ENCODE data around the gene SPI1.

The SPI1 gene

DNA sequence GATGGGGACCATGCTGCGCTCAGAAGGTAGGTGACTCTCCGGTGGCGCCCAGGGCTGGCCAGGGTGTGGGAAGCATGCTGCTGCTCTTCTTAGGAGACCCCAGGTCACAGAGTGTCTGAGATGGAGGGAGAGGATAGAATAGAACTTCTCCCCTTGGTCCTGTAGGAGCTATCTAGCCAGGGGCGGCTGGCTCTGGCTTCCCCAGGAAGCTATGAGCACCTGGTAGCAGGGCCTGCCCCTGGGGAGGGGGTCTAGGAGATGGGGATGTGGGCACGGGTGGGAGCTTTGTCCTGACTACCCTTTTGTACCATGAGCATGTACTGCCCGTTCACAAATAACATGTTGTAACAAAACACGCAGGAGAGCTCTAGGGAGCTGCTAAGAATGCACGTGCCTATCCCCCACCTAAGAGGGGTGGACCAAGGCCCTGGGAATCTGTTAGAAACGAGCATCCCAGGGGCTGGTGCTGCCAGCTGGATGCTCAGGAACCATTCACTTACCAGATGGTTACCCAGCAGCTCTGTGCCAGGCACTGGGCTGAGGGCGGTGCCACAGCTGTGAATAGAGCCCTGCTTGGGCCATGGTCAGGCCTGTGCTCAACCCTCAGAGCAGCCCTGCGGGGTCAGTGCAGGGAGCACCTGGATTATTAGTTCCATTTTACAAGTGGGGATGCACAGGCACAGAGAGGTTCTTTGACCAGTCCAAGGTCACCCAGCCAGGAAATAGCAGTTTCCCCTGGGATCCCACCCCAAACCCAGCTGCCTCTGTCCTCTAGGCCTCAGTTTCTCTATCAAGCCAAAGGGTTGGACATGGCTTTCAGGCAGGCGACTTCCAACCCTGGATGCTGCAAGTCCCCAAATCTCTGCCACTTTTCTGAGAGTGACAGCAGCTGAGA is 32.3 kb upstream of the SPI1 start:
- Histone ChIP-seq H3K4me1 (ENCODE audit: insufficient read depth, low read length) (peaks cover 13% of the 10 kb centered on the region; the same call in 1 of the 2 replicates), H3K9me3 (ENCODE audit: control insufficient read depth, insufficient read depth, low read length) (no peaks in the 10 kb centered on the region), H3K36me3 (ENCODE audit: insufficient read depth, low read length) (no peaks in the 10 kb centered on the region; the same call in 1 of the 2 replicates), H3K9ac (ENCODE audit: low read depth, low read length) (no peak overlapping the region)

- Histone ChIP-seq H3K9me3 (ENCODE audit: control insufficient read depth, insufficient read depth, low read length) (no peaks in the 10 kb centered on the region), H3K36me3 (ENCODE audit: insufficient read depth, low read length) (no peaks in the 10 kb centered on the region; the same call in 1 of the 2 replicates), H3K9ac (ENCODE audit: low read depth, low read length) (peak overlapping the region; percentile 92; the same call in 1 of the 2 replicates), H3K4me1 (ENCODE audit: insufficient read depth, low read length) (peaks cover 13% of the 10 kb centered on the region; the same call in 1 of the 2 replicates)
Measured at GRCh38 chr11:47409440-47410369, 31.4 kb upstream of the SPI1 start.

GRCh38 chr11:47408598-47409439 is 30.5 kb upstream of the SPI1 start:
- Histone ChIP-seq H3K36me3 (ENCODE audit: insufficient read depth, low read length) (no peaks in the 10 kb centered on the region; the same call in 1 of the 2 replicates), H3K9ac (ENCODE audit: low read depth, low read length) (peak overlapping the region; percentile 92), H3K4me1 (ENCODE audit: insufficient read depth, low read length) (peaks cover 13% of the 10 kb centered on the region; the same call in 1 of the 2 replicates), H3K9me3 (ENCODE audit: control insufficient read depth, insufficient read depth, low read length) (no peaks in the 10 kb centered on the region)

- Histone ChIP-seq H3K4me1 (ENCODE audit: insufficient read depth, low read length) (peaks cover 13% of the 10 kb centered on the region; the same call in 1 of the 2 replicates), H3K9me3 (ENCODE audit: control insufficient read depth, insufficient read depth, low read length) (no peaks in the 10 kb centered on the region), H3K36me3 (ENCODE audit: insufficient read depth, low read length) (no peaks in the 10 kb centered on the region; the same call in 1 of the 2 replicates), H3K9ac (ENCODE audit: low read depth, low read length) (peak within 1 kb of the TSS; percentile 92)
Measured at GRCh38 chr11:47407746-47408590, 29.6 kb upstream of the SPI1 start, which contains the start of gene SLC39A13. Gene SLC39A13, plus strand, starts transcription at chr11:47408590. Its CDS starts 1,505 bp downstream, at chr11:47410095.

DNA sequence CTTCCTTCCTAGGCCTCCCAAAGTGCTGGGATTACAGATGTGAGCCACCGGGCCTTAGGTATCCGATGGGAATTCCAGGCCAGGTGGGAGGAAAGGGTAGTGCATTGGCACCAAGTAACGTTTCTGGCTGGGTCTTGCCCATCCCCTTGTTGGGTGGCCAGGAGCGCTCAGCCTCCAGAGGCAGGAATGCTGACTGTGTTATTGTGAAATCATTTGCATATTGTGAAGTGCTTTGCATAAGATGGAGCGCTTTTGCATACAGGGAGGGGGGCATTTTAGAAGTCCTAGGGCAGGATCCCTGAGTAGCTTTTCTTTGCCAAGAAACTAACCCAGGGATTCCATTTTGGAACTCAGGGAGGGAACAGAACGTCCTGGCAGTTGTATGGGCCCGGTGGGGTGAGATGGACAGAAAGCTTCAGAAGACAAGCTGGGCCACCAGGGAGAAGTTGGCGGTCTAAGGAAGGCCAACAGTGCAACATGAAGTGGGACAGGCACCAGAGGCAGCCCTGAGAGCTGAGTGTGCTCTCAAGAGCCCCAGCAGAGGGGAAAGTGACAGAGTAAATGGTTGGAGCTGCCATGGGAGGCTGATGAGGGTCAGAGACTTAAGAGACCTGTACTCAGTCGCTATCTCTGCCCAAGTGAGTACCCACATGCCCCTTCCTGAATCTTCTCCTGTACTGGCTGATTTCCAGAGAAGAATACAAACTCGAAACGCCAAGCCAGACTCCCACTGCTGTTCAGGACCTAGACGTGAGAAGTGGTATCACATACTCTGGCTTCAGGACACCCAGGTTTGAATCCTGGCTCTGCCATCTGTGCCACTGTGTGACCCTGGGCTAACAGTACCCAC is 28.8 kb upstream of the SPI1 start:
- peaks cover 13% of the 10 kb centered on the region; the same call in 1 of the 2 replicates for H3K4me1 ChIP-seq (ENCODE audit: insufficient read depth, low read length)
- peak overlapping the region; percentile 62 for H3K9ac ChIP-seq (ENCODE audit: low read depth, low read length)
- H3K36me3 ChIP-seq (ENCODE audit: insufficient read depth, low read length), result no peaks in the 10 kb centered on the region; the same call in 1 of the 2 replicates
- H3K9me3 ChIP-seq (ENCODE audit: control insufficient read depth, insufficient read depth, low read length), result no peaks in the 10 kb centered on the region

DNA sequence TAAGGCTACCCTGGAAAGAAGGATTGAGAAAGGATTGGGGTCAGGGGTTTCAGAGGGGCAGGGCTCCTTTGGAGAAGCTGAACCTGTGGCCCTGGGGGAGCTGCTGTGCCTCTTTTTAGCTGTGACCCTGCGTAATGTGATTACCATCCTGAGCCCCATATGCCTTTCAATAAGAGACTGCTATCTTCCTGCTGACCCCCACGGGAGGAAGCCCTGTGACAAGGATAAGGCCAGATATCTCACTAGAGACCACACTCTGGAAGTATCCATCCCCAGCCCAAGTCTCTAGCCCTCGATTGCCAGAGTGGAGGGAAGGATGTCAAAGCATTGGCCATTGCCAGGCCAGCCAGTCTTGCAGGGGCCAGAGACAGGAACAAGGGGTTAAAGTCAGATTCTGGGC is 25.2 kb upstream of the SPI1 start:
- H3K9ac ChIP-seq (ENCODE audit: low read depth, low read length), result no peak overlapping the region
- no peaks in the 10 kb centered on the region for H3K9me3 ChIP-seq (ENCODE audit: control insufficient read depth, insufficient read depth, low read length)
- no peaks in the 10 kb centered on the region for H3K36me3 ChIP-seq (ENCODE audit: insufficient read depth, low read length)
- peaks cover 12% of the 10 kb centered on the region for H3K4me1 ChIP-seq (ENCODE audit: insufficient read depth, low read length)

- no peaks in the 10 kb centered on the region for H3K9me3 ChIP-seq (ENCODE audit: control insufficient read depth, insufficient read depth, low read length)
- H3K36me3 ChIP-seq (ENCODE audit: insufficient read depth, low read length), result no peaks in the 10 kb centered on the region
- H3K4me1 ChIP-seq (ENCODE audit: insufficient read depth, low read length), result peaks cover 15% of the 10 kb centered on the region
- no peak overlapping the region for H3K9ac ChIP-seq (ENCODE audit: low read depth, low read length)
Measured at GRCh38 chr11:47403135-47403534, 24.8 kb upstream of the SPI1 start.

- Histone ChIP-seq H3K36me3 (ENCODE audit: insufficient read depth, low read length) (no peaks in the 10 kb centered on the region), H3K9me3 (ENCODE audit: control insufficient read depth, insufficient read depth, low read length) (no peaks in the 10 kb centered on the region), H3K9ac (ENCODE audit: low read depth, low read length) (peak overlapping the region; percentile 44; the same call in 1 of the 2 replicates), H3K4me1 (ENCODE audit: insufficient read depth, low read length) (peaks cover 13% of the 10 kb centered on the region)
Measured at GRCh38 chr11:47400768-47401279, 22.5 kb upstream of the SPI1 start.

GRCh38 chr11:47399860-47400767 is 21.8 kb upstream of the SPI1 start:
- Histone ChIP-seq H3K9ac (ENCODE audit: low read depth, low read length) (peak overlapping the region; percentile 46), H3K4me1 (ENCODE audit: insufficient read depth, low read length) (peaks cover 13% of the 10 kb centered on the region), H3K9me3 (ENCODE audit: control insufficient read depth, insufficient read depth, low read length) (no peaks in the 10 kb centered on the region), H3K36me3 (ENCODE audit: insufficient read depth, low read length) (no peaks in the 10 kb centered on the region)

DNA sequence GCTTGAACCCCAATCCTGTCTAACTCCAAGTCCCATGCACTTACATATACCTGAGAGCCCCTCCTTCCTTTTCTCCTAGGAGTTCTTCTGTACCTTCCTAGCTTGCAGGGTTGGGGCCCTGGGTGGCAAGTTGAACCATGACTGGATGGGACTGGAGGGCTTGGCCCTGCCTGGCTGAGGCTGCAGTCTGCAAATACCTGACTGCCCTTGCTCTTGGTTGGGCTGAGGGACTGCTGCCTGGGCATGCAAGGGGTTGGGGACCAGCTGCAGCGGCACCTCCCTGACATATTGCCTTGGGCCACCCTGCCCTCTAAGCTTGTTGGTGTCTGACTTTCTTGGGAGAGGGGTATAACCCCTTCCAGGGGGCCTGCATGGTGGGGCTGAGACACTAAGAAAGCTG is 20.2 kb upstream of the SPI1 start:
- Histone ChIP-seq H3K9me3 (ENCODE audit: control insufficient read depth, insufficient read depth, low read length) (no peaks in the 10 kb centered on the region), H3K36me3 (ENCODE audit: insufficient read depth, low read length) (no peaks in the 10 kb centered on the region), H3K4me1 (ENCODE audit: insufficient read depth, low read length) (peaks cover 14% of the 10 kb centered on the region), H3K9ac (ENCODE audit: low read depth, low read length) (no peak overlapping the region)

DNA sequence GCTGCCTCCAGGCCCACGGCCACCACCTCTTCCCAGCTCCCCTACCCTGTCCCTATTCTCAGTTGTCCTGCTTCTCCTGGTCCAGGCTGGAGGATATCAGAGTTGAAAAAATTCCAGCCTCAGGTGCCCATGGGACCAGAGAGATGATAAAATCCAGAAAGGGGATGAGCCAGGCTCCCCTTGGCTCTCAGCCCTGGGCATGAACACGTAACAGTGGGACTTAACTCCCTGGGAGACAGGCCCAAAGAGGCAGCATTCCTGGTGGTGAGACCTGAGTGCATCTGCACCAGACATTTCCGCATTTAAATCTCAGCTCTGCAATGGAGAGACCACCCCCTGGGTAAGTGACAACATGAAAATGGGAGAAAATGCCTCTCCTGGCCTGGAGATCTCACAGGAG is 19.7 kb upstream of the SPI1 start:
- H3K36me3 ChIP-seq (ENCODE audit: insufficient read depth, low read length), result no peaks in the 10 kb centered on the region
- H3K9ac ChIP-seq (ENCODE audit: low read depth, low read length), result no peak overlapping the region
- peaks cover 17% of the 10 kb centered on the region for H3K4me1 ChIP-seq (ENCODE audit: insufficient read depth, low read length)
- H3K9me3 ChIP-seq (ENCODE audit: control insufficient read depth, insufficient read depth, low read length), result no peaks in the 10 kb centered on the region

Measured in ES-I3 (cell line).